ENCODE measurements around the gene PHLPP2. TPM values are rescaled to one million over a fixed set of nuclear protein-coding genes. Genes with fewer than 3 reads are reported as not detected.
A peak's percentile ranks its signal among the peaks of the same experiment; 100 is the strongest.
"Not testable (repeated sequence)": the region's sequence is repeated elsewhere in the genome, so short reads cannot be mapped to it uniquely, and the experiment has no call there.

Gene PHLPP2
- total and polyA plus RNA-seq, 4 donors, result 2.9 to 13.1 (median 7.5) TPM

GRCh38 chr16:71626858-71627213 is 97.7 kb downstream of the PHLPP2 start:
- H3K36me3 ChIP-seq (ENCODE audit: control insufficient read depth in 1 of 2, insufficient read depth in 2 of 2, low read length in 1 of 2), result no peaks in the 10 kb centered on the region
- H3K9me3 ChIP-seq (ENCODE audit: control insufficient read depth, low read length), result peaks cover 1% of the 10 kb centered on the region
- intact Hi-C loops (cut with DNase I), result no loop called here
- DNase-seq (no peak), ATAC-seq (ENCODE audit: low FRiP score) (no peak)
- H3K27me3 ChIP-seq (ENCODE audit: control insufficient read depth in 1 of 2, insufficient read depth in 2 of 2, low read length in 1 of 2), result peaks cover 0 to 2% of the 10 kb centered on the region in 2 donors
- no peak overlapping the region for H3K27ac ChIP-seq (ENCODE audit: low read depth in 1 of 2, low read length in 2 of 2)
- 4 to 6% methylated on average over 13 of the region's 13 CpGs for WGBS, 2 donors
- no peaks in the 10 kb centered on the region for H3K4me1 ChIP-seq (ENCODE audit: control insufficient read depth in 1 of 2, insufficient read depth in 2 of 2, low read length in 2 of 2)
- H3K4me3 ChIP-seq (ENCODE audit: low read length in 2 of 2), result no peak overlapping the region

- Histone ChIP-seq H3K27ac (ENCODE audit: low read depth in 1 of 2, low read length in 2 of 2) (no peak within 1 kb of the TSS), H3K4me3 (ENCODE audit: low read length in 2 of 2) (no peak within 1 kb of the TSS), H3K36me3 (ENCODE audit: control insufficient read depth in 1 of 2, insufficient read depth in 2 of 2, low read length in 1 of 2) (no peaks in the 10 kb centered on the region), H3K9me3 (ENCODE audit: control insufficient read depth, low read length) (peaks cover 1% of the 10 kb centered on the region), H3K4me1 (ENCODE audit: control insufficient read depth in 1 of 2, insufficient read depth in 2 of 2, low read length in 2 of 2) (no peaks in the 10 kb centered on the region), H3K27me3 (ENCODE audit: control insufficient read depth in 1 of 2, insufficient read depth in 2 of 2, low read length in 1 of 2) (peaks cover 0 to 2% of the 10 kb centered on the region in 2 donors)
- intact Hi-C loops (cut with DNase I), result no loop called here
- no peak for ATAC-seq (ENCODE audit: low FRiP score)
- 1 to 2% methylated on average over 83 to 98 of the region's 98 CpGs for WGBS, 2 donors
- DNase-seq, result peak in 1 of 2 donors; percentile 52
Observed at GRCh38 chr16:71626018-71626857, 98.3 kb downstream of the PHLPP2 start, which contains the start of gene MARVELD3. TSS of gene MARVELD3 (plus strand) at chr16:71626184. CDS start at chr16:71626230, 46 bp downstream.

- H3K27ac ChIP-seq (ENCODE audit: low read depth in 1 of 2, low read length in 2 of 2), result no peak overlapping the region
- H3K4me1 ChIP-seq (ENCODE audit: control insufficient read depth in 1 of 2, insufficient read depth in 2 of 2, low read length in 2 of 2), result no peaks in the 10 kb centered on the region
- H3K9me3 ChIP-seq (ENCODE audit: control insufficient read depth, low read length), result peaks cover 5% of the 10 kb centered on the region
- peaks cover 0 to 2% of the 10 kb centered on the region in 2 donors for H3K27me3 ChIP-seq (ENCODE audit: control insufficient read depth in 1 of 2, insufficient read depth in 2 of 2, low read length in 1 of 2)
- no peaks in the 10 kb centered on the region for H3K36me3 ChIP-seq (ENCODE audit: control insufficient read depth in 1 of 2, insufficient read depth in 2 of 2, low read length in 1 of 2)
- 77 to 92% methylated on average over 6 to 7 of the region's 7 CpGs for WGBS, 2 donors
- DNase-seq (no peak), ATAC-seq (ENCODE audit: low FRiP score) (no peak)
- no peak overlapping the region for H3K4me3 ChIP-seq (ENCODE audit: low read length in 2 of 2)
- intact Hi-C loops (cut with DNase I), result no loop called here
Observed at GRCh38 chr16:71625113-71625850, 99.2 kb downstream of the PHLPP2 start.

GRCh38 chr16:71623597-71623996 is 100.9 kb downstream of the PHLPP2 start:
- H3K27me3 ChIP-seq (ENCODE audit: control insufficient read depth in 1 of 2, insufficient read depth in 2 of 2, low read length in 1 of 2), result peaks cover 0 to 2% of the 10 kb centered on the region in 2 donors
- DNase-seq, result no peak

GRCh38 chr16:71622088-71622487 is 102.4 kb downstream of the PHLPP2 start:
- no peaks in the 10 kb centered on the region for H3K4me1 ChIP-seq (ENCODE audit: control insufficient read depth in 1 of 2, insufficient read depth in 2 of 2, low read length in 2 of 2)
- H3K27ac ChIP-seq (ENCODE audit: low read depth in 1 of 2, low read length in 2 of 2), result no peak overlapping the region
- H3K4me3 ChIP-seq (ENCODE audit: low read length in 2 of 2), result no peak overlapping the region
- H3K36me3 ChIP-seq (ENCODE audit: control insufficient read depth in 1 of 2, insufficient read depth in 2 of 2, low read length in 1 of 2), result no peaks in the 10 kb centered on the region
- ATAC-seq (ENCODE audit: low FRiP score) (no peak), DNase-seq (no peak)
- peaks cover 0 to 2% of the 10 kb centered on the region in 2 donors for H3K27me3 ChIP-seq (ENCODE audit: control insufficient read depth in 1 of 2, insufficient read depth in 2 of 2, low read length in 1 of 2)
- intact Hi-C loops (cut with DNase I), result no loop called here
- H3K9me3 ChIP-seq (ENCODE audit: control insufficient read depth, low read length), result peaks cover 7% of the 10 kb centered on the region

More at GRCh38 chr16:71623597-71623996, 100.9 kb downstream of the PHLPP2 start:
- intact Hi-C loops (cut with DNase I), result no loop called here
- Histone ChIP-seq H3K4me3 (ENCODE audit: low read length in 2 of 2) (no peak overlapping the region), H3K36me3 (ENCODE audit: control insufficient read depth in 1 of 2, insufficient read depth in 2 of 2, low read length in 1 of 2) (no peaks in the 10 kb centered on the region), H3K9me3 (ENCODE audit: control insufficient read depth, low read length) (peaks cover 5% of the 10 kb centered on the region), H3K4me1 (ENCODE audit: control insufficient read depth in 1 of 2, insufficient read depth in 2 of 2, low read length in 2 of 2) (no peaks in the 10 kb centered on the region), H3K27ac (ENCODE audit: low read depth in 1 of 2, low read length in 2 of 2) (no peak overlapping the region)
- no peak for ATAC-seq (ENCODE audit: low FRiP score)
- 72 to 73% methylated on average over 3 of the region's 3 CpGs for WGBS, 2 donors

GRCh38 chr16:71618429-71618828 is 106.1 kb downstream of the PHLPP2 start:
- Histone ChIP-seq H3K27ac (ENCODE audit: low read depth in 1 of 2, low read length in 2 of 2) (no peak overlapping the region), H3K27me3 (ENCODE audit: control insufficient read depth in 1 of 2, insufficient read depth in 2 of 2, low read length in 1 of 2) (no peaks in the 10 kb centered on the region), H3K4me1 (ENCODE audit: control insufficient read depth in 1 of 2, insufficient read depth in 2 of 2, low read length in 2 of 2) (no peaks in the 10 kb centered on the region), H3K9me3 (ENCODE audit: control insufficient read depth, low read length) (peaks cover 5% of the 10 kb centered on the region), H3K36me3 (ENCODE audit: control insufficient read depth in 1 of 2, insufficient read depth in 2 of 2, low read length in 1 of 2) (no peaks in the 10 kb centered on the region), H3K4me3 (ENCODE audit: low read length in 2 of 2) (no peak overlapping the region)
- DNase-seq (no peak), ATAC-seq (ENCODE audit: low FRiP score) (no peak)
- WGBS, 2 donors, result 72 to 77% methylated on average over 4 of the region's 4 CpGs
- intact Hi-C loops (cut with DNase I), result no loop called here

GRCh38 chr16:71614956-71615355 is 109.5 kb downstream of the PHLPP2 start:
- H3K4me3 ChIP-seq (ENCODE audit: low read length in 2 of 2); ATAC-seq (ENCODE audit: low FRiP score); H3K4me1 ChIP-seq (ENCODE audit: control insufficient read depth in 1 of 2, insufficient read depth in 2 of 2, low read length in 2 of 2); intact Hi-C loops (cut with DNase I); H3K27ac ChIP-seq (ENCODE audit: low read depth in 1 of 2, low read length in 2 of 2); H3K9me3 ChIP-seq (ENCODE audit: control insufficient read depth, low read length); H3K36me3 ChIP-seq (ENCODE audit: control insufficient read depth in 1 of 2, insufficient read depth in 2 of 2, low read length in 1 of 2); H3K27me3 ChIP-seq (ENCODE audit: control insufficient read depth in 1 of 2, insufficient read depth in 2 of 2, low read length in 1 of 2); DNase-seq: not testable (repeated sequence)
- 86 to 89% methylated on average over 7 to 8 of the region's 8 CpGs for WGBS, 2 donors

GRCh38 chr16:71610936-71611871 is 113.3 kb downstream of the PHLPP2 start:
- DNase-seq (peak; percentile 62 to 88), ATAC-seq (ENCODE audit: low FRiP score) (peak; percentile 80)
- H3K9me3 ChIP-seq (ENCODE audit: control insufficient read depth, low read length), result no peaks in the 10 kb centered on the region
- 15% methylated on average over 18 to 19 of the region's 19 CpGs for WGBS, 2 donors
- H3K4me3 ChIP-seq (ENCODE audit: low read length in 2 of 2), result no peak overlapping the region
- H3K4me1 ChIP-seq (ENCODE audit: control insufficient read depth in 1 of 2, insufficient read depth in 2 of 2, low read length in 2 of 2), result no peaks in the 10 kb centered on the region
- H3K36me3 ChIP-seq (ENCODE audit: control insufficient read depth in 1 of 2, insufficient read depth in 2 of 2, low read length in 1 of 2), result no peaks in the 10 kb centered on the region
- no peak overlapping the region for H3K27ac ChIP-seq (ENCODE audit: low read depth in 1 of 2, low read length in 2 of 2)
- intact Hi-C loops (cut with DNase I), result no loop called here
- no peaks in the 10 kb centered on the region for H3K27me3 ChIP-seq (ENCODE audit: control insufficient read depth in 1 of 2, insufficient read depth in 2 of 2, low read length in 1 of 2)
